ENCODE results near the gene SLC19A2.

The SLC19A2 gene

GRCh38 chr1:169475806-169476387 is 9.8 kb downstream of the SLC19A2 start:
- no peak for DNase-seq (ENCODE audit: low spot score)

GRCh38 chr1:169474302-169474995 is 11.3 kb downstream of the SLC19A2 start:
- no peak for DNase-seq (ENCODE audit: low spot score)

- DNase-seq (ENCODE audit: low spot score), result no peak
Measured at GRCh38 chr1:169473347-169473746, 12.4 kb downstream of the SLC19A2 start.

DNA sequence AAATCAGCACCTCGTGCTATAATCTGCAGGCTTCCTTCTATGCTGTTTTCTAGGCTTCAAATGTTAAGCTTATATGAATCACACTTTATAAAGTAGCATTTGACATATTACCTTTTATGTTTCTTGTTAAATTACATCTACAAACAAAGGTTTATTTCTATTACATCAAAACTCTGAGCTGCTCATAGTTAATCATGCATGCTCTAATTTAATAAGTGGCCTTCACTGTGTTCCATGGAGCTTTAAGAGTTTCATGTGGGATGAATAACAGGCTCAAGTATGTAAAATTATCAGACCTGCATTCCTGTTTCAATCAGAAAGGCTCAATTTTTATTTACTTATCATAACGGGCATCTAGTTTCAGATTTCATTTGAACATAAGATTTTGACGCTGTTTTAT is 13.0 kb downstream of the SLC19A2 start:
- DNase-seq (ENCODE audit: low spot score), result no peak

- DNase-seq (ENCODE audit: low spot score), result no peak
Measured at GRCh38 chr1:169468982-169469381, 16.8 kb downstream of the SLC19A2 start.

- DNase-seq (ENCODE audit: low spot score), result peak; percentile 61
Measured at GRCh38 chr1:169466259-169467230, 19.2 kb downstream of the SLC19A2 start.

DNA sequence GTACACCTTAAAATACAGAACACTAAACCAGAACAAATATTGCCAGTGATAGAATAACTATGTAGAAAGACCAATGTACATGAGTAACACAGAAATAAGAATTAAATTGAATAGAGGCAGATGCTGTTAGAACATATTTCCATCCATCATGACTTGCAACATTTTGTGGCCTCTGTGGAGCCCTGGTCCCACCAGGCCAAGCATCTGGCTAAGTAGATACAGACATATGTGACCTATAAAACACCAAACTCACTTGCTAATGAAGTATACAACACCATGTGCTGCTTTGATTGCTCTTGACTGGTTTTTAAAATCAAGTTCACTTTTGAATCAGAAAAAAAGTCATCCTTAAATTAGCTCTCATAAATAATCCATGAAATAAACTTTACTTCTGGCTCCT is 20.5 kb downstream of the SLC19A2 start:
- no peak for DNase-seq (ENCODE audit: low spot score)

DNA sequence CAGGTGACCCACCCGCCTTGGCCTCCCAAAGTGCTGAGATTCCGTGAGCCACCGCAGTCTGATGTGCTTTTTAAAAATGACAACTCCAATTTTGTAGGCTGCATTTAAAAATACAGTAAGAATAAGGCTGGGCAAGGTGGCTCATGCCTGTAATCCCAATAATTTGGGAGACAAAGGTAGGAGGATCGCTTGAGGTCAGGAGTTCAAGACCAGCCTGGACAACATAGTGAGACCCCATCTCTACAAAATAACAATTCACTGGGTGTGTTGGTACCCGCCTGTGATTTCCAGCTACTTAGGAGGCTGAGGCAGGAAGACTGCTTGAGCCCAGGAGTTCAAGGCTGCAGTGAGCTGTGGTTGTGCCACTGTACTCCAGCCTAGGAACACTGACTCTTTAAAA is 23.4 kb downstream of the SLC19A2 start:
- no peak for DNase-seq (ENCODE audit: low spot score)

DNA sequence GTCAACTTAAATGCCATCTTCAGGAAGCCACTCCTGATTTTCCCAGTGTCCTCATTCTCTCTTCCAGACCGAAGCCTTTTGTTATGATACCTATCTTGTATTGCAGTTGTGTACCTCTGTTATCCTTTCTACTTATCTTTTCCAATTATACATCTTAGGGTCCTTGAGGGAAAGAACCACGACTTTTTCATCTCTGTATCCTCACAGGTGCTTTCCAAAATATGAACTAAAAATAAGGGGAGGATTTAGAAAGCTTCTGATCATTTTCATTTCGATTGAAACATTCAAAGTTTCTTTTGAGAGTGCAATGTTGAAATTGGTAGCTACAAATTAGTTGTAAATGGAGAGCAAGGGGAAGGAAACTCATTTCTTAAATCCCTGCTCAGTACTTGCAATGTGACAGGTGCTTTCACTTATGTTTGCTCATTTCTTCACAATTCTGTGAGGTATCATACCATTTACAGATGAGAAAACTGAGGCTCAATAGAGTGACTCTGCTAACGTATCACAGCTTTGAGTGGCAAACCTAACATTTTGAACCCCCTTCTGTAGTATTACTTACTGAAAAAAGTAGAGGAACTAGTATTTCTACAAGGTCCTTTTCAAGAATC is 24.2 kb downstream of the SLC19A2 start:
- DNase-seq (ENCODE audit: low spot score), result no peak

DNA sequence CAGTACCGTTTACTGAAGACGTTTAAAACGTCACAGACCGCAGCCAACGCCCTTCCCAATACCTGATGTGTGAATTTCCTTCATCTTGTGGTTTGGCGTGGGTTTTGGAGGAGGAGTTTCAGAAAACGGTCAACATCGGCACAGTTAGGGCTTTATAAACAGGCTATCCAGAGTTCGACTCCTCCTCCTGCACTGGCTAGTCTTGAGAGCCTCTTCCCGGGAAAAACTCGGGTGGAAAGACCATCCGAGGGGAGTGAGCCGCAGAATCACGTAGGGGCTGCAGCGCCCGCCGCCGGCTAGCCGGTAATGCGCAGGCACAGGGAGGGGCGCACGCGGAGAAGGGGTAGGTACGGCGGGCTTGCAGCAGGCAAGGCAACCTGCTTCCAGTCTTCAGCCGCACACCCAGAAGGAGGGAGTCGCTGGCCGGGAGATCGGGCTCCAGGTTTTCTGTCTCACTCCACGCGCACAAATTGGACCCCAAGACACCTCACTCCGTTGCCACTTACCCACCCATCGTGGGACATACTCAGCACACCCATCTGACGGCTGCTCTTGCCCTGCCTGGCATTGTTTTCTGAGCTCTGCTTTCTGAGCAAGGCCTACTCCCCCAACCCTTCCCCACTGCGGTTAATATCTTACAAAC is 25.4 kb downstream of the SLC19A2 start:
- DNase-seq (ENCODE audit: low spot score), result no peak

DNA sequence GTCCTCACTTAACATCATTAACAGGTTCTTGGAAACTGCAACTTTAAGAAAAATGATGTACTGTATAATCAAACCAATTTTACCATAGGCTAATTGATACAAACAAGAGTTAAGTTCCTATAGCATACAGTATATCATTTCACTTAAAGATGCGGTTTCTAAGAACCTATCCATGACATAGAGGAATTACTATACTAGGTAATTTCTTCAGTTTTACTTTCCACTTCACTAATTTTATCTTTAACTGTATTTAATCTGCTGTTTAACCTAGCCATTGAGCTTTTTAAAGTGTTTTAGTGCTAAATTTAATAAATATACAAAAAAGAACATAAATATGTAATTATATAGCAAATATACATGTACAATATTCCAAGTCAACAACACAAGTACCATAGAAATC is 28.3 kb downstream of the SLC19A2 start:
- DNase-seq (ENCODE audit: low spot score), result no peak

GRCh38 chr1:169456029-169456428 is 29.7 kb downstream of the SLC19A2 start:
- no peak for DNase-seq (ENCODE audit: low spot score)

GRCh38 chr1:169452921-169453320 is 32.8 kb downstream of the SLC19A2 start:
- no peak for DNase-seq (ENCODE audit: low spot score)

GRCh38 chr1:169451218-169451824 is 34.4 kb downstream of the SLC19A2 start:
- no peak for DNase-seq (ENCODE audit: low spot score)

DNA sequence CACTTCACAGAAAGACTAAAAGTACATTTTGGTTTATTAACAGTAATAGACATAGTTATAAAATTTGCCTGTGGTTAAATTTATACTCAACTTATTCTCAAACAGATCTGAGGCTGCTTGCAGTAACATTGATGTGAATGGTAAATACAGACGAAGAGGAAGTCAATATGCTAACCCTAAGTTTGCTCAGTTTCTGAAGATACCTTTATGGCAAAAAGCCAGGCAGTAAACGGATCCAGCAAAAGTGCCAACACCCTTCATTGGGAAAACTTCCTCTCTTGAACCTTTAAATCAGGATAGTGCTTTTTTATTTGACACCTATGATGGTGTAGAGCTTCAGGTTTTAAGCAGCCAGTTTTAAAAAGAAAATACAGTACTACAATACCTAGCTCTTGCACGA is 41.8 kb downstream of the SLC19A2 start:
- DNase-seq (ENCODE audit: low spot score), result no peak

GRCh38 chr1:169427081-169427641 is 58.6 kb downstream of the SLC19A2 start, which contains the start of gene CCDC181:
TSS of gene CCDC181 (minus strand) at chr1:169427474. CDS start at chr1:169424927, 2,547 bp downstream.
- DNase-seq (ENCODE audit: low spot score), result peak; percentile 70

GRCh38 chr1:169426174-169426705 is 59.5 kb downstream of the SLC19A2 start:
- no peak for DNase-seq (ENCODE audit: low spot score)

DNA sequence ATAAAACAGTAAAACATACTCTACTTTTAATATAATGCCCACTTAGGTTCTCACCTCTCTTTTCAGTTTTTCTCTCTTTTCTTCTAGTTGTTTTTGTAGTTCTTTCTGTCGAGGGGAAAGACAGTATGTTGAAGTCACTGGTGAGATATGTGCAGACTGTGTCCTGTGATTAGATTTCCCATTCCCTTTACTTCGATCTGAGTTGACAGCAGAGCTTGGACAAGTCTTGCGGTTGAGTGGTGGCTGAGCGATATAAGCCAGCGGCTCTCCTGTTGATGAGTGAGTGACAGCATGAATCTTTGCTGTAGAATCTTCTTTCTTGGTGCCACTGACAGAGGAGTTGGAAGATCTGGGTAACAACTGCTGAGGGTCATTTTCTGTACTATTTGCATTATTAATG is 64.4 kb downstream of the SLC19A2 start:
- DNase-seq (ENCODE audit: low spot score), result no peak

GRCh38 chr1:169414952-169415351 is 70.8 kb downstream of the SLC19A2 start:
- no peak for DNase-seq (ENCODE audit: low spot score)

Measured in NAMALWA (cell line).